ENCODE data around the gene DIS3L2.

DNA sequence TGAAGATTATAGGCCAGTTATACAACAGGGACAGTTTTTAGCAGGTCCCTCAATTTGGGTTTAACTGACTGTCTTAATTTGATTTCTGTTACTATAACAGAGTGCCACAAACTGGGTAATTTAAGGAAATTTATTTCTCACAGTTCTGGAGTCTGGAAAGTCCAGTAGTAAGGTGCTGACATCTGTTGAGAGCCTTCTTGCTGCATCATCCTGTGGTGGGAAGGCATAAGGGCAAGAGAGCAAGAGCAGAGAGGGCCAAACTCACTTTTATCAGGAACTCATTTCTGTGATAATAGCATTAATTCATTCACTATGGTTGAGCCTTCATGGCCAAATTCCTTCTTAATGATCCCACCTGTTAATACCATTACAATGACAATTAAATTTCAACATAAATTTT, 36.5 kb downstream of the DIS3L2 start:
- no peak for TF ChIP-seq EP300 (IDR thresholded peaks at IDR 0.05)
- TF ChIP-seq, protein P1, sequence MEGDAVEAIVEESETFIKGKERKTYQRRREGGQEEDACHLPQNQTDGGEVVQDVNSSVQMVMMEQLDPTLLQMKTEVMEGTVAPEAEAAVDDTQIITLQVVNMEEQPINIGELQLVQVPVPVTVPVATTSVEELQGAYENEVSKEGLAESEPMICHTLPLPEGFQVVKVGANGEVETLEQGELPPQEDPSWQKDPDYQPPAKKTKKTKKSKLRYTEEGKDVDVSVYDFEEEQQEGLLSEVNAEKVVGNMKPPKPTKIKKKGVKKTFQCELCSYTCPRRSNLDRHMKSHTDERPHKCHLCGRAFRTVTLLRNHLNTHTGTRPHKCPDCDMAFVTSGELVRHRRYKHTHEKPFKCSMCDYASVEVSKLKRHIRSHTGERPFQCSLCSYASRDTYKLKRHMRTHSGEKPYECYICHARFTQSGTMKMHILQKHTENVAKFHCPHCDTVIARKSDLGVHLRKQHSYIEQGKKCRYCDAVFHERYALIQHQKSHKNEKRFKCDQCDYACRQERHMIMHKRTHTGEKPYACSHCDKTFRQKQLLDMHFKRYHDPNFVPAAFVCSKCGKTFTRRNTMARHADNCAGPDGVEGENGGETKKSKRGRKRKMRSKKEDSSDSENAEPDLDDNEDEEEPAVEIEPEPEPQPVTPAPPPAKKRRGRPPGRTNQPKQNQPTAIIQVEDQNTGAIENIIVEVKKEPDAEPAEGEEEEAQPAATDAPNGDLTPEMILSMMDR (IDR thresholded peaks at IDR 0.05) = no peak
